ENCODE results near the gene KCNK3.

KCNK3 gene

GRCh38 chr2:26778098-26778497, 85.6 kb downstream of the KCNK3 start:
- no peak for DNase-seq (ENCODE audit: low read depth)
- no peak for TF ChIP-seq CTCF (IDR thresholded peaks at IDR 0.05; ENCODE audit: insufficient read depth, low read depth, low read length, missing control alignments)
- H3K4me3 ChIP-seq (ENCODE audit: low read depth, low read length): no peak overlapping the region

GRCh38 chr2:26778507-26778906, 86.0 kb downstream of the KCNK3 start:
- no peak overlapping the region for H3K4me3 ChIP-seq (ENCODE audit: low read depth, low read length)
- no peak for TF ChIP-seq CTCF (IDR thresholded peaks at IDR 0.05; ENCODE audit: insufficient read depth, low read depth, low read length, missing control alignments)

GRCh38 chr2:26780203-26780760, 87.8 kb downstream of the KCNK3 start:
- no peak for DNase-seq (ENCODE audit: low read depth)
- TF ChIP-seq CTCF (IDR thresholded peaks at IDR 0.05; ENCODE audit: insufficient read depth, low read depth, low read length, missing control alignments): no peak
- H3K4me3 ChIP-seq (ENCODE audit: low read depth, low read length): no peak overlapping the region

More at GRCh38 chr2:26778507-26778906, 86.0 kb downstream of the KCNK3 start:
- no peak for DNase-seq (ENCODE audit: low read depth)

Data from GM12865 (cell line).